Measurements from ENCODE around the gene SLC35F4. TPM values are rescaled to one million over a fixed set of nuclear protein-coding genes. Genes with fewer than 3 reads are reported as not detected.
"Not testable (repeated sequence)": the region's sequence is repeated elsewhere in the genome, so short reads cannot be mapped to it uniquely, and the experiment has no call there.

Gene SLC35F4
- total RNA-seq, 2 donors from 2014 or later = not detected

GRCh38 chr14:57870686-57871457, 5.0 kb upstream of the SLC35F4 start:
- H3K4me1 Mint-ChIP-seq (ENCODE audit: low read depth) = no peaks in the 10 kb centered on the region
- no peaks in the 10 kb centered on the region for H3K27me3 Mint-ChIP-seq (ENCODE audit: low read depth)
- no peaks in the 10 kb centered on the region for H3K9me3 Mint-ChIP-seq
- no peak overlapping the region for H3K4me3 Mint-ChIP-seq
- no peak for DNase-seq
- H3K36me3 Mint-ChIP-seq (ENCODE audit: insufficient read depth in 2 of 2) = no peaks in the 10 kb centered on the region
- H3K27ac Mint-ChIP-seq = no peak overlapping the region
- ATAC-seq (replicated peaks in 1 of 2) = no peak

- Mint-ChIP-seq H3K4me1 (ENCODE audit: low read depth) (no peaks in the 10 kb centered on the region), H3K9me3 (no peaks in the 10 kb centered on the region), H3K27me3 (ENCODE audit: low read depth) (no peaks in the 10 kb centered on the region), H3K27ac (no peak overlapping the region), H3K4me3 (no peak overlapping the region), H3K36me3 (ENCODE audit: insufficient read depth in 2 of 2) (no peaks in the 10 kb centered on the region)
- DNase-seq = no peak
- ATAC-seq (replicated peaks in 1 of 2) = no peak
These were observed 3.7 kb upstream of the SLC35F4 start for GRCh38 chr14:57869617-57870016.

- Mint-ChIP-seq H3K9me3 (no peaks in the 10 kb centered on the region), H3K4me1 (ENCODE audit: low read depth) (no peaks in the 10 kb centered on the region), H3K27ac (no peak overlapping the region), H3K27me3 (ENCODE audit: low read depth) (no peaks in the 10 kb centered on the region), H3K4me3 (no peak overlapping the region), H3K36me3 (ENCODE audit: insufficient read depth in 2 of 2) (no peaks in the 10 kb centered on the region)
- DNase-seq (no peak), ATAC-seq (replicated peaks in 1 of 2) (no peak)
These were observed 360 bp upstream of the SLC35F4 start for GRCh38 chr14:57866199-57866705.

- Mint-ChIP-seq H3K4me3 (no peak overlapping the region), H3K27ac (no peak overlapping the region), H3K36me3 (ENCODE audit: insufficient read depth in 2 of 2) (no peaks in the 10 kb centered on the region), H3K27me3 (ENCODE audit: low read depth) (no peaks in the 10 kb centered on the region), H3K9me3 (no peaks in the 10 kb centered on the region), H3K4me1 (ENCODE audit: low read depth) (no peaks in the 10 kb centered on the region)
- no peak for ATAC-seq (replicated peaks in 1 of 2)
- no peak for DNase-seq
These were observed 858 bp downstream of the SLC35F4 start for GRCh38 chr14:57865066-57865402.

GRCh38 chr14:57864659-57865058, 1.2 kb downstream of the SLC35F4 start:
- DNase-seq (no peak), ATAC-seq (replicated peaks in 1 of 2) (no peak)
- H3K27me3 Mint-ChIP-seq (ENCODE audit: low read depth) = no peaks in the 10 kb centered on the region

GRCh38 chr14:57863471-57863870, 2.4 kb downstream of the SLC35F4 start:
- H3K4me1 Mint-ChIP-seq (ENCODE audit: low read depth) = no peaks in the 10 kb centered on the region
- H3K27me3 Mint-ChIP-seq (ENCODE audit: low read depth) = no peaks in the 10 kb centered on the region
- no peaks in the 10 kb centered on the region for H3K9me3 Mint-ChIP-seq
- ATAC-seq (replicated peaks in 1 of 2) (no peak), DNase-seq (no peak)
- H3K4me3 Mint-ChIP-seq = no peak overlapping the region
- H3K36me3 Mint-ChIP-seq (ENCODE audit: insufficient read depth in 2 of 2) = no peaks in the 10 kb centered on the region
- H3K27ac Mint-ChIP-seq = no peak overlapping the region

More at GRCh38 chr14:57864659-57865058, 1.2 kb downstream of the SLC35F4 start:
- Mint-ChIP-seq H3K4me3 (no peak overlapping the region), H3K27ac (no peak overlapping the region), H3K9me3 (no peaks in the 10 kb centered on the region), H3K4me1 (ENCODE audit: low read depth) (no peaks in the 10 kb centered on the region), H3K36me3 (ENCODE audit: insufficient read depth in 2 of 2) (no peaks in the 10 kb centered on the region)

- not testable (repeated sequence) for H3K4me3 Mint-ChIP-seq; DNase-seq; H3K27me3 Mint-ChIP-seq (ENCODE audit: low read depth); H3K36me3 Mint-ChIP-seq (ENCODE audit: insufficient read depth in 2 of 2); ATAC-seq (replicated peaks in 1 of 2); H3K9me3 Mint-ChIP-seq; H3K27ac Mint-ChIP-seq; H3K4me1 Mint-ChIP-seq (ENCODE audit: low read depth)
These were observed 10.2 kb downstream of the SLC35F4 start for GRCh38 chr14:57855666-57856065.

GRCh38 chr14:57854571-57854970, 11.3 kb downstream of the SLC35F4 start:
- H3K4me1 Mint-ChIP-seq (ENCODE audit: low read depth) = no peaks in the 10 kb centered on the region
- no peak overlapping the region for H3K27ac Mint-ChIP-seq
- H3K9me3 Mint-ChIP-seq = peaks cover 2 to 3% of the 10 kb centered on the region in 2 donors
- ATAC-seq (replicated peaks in 1 of 2) (no peak), DNase-seq (no peak)
- H3K4me3 Mint-ChIP-seq = no peak overlapping the region
- H3K27me3 Mint-ChIP-seq (ENCODE audit: low read depth) = no peaks in the 10 kb centered on the region
- no peaks in the 10 kb centered on the region for H3K36me3 Mint-ChIP-seq (ENCODE audit: insufficient read depth in 2 of 2)

GRCh38 chr14:57851354-57851753, 14.5 kb downstream of the SLC35F4 start:
- Mint-ChIP-seq H3K27ac (no peak overlapping the region), H3K27me3 (ENCODE audit: low read depth) (peaks cover 4% of the 10 kb centered on the region), H3K9me3 (peaks cover 0 to 3% of the 10 kb centered on the region in 2 donors), H3K36me3 (ENCODE audit: insufficient read depth in 2 of 2) (no peaks in the 10 kb centered on the region), H3K4me1 (ENCODE audit: low read depth) (no peaks in the 10 kb centered on the region), H3K4me3 (no peak overlapping the region)
- DNase-seq (no peak), ATAC-seq (replicated peaks in 1 of 2) (no peak)

- no peak overlapping the region for H3K4me3 Mint-ChIP-seq
- H3K27ac Mint-ChIP-seq = no peak overlapping the region
- DNase-seq (no peak), ATAC-seq (replicated peaks in 1 of 2) (no peak)
- H3K9me3 Mint-ChIP-seq = no peaks in the 10 kb centered on the region
- H3K36me3 Mint-ChIP-seq (ENCODE audit: insufficient read depth in 2 of 2) = no peaks in the 10 kb centered on the region
- no peaks in the 10 kb centered on the region for H3K4me1 Mint-ChIP-seq (ENCODE audit: low read depth)
- H3K27me3 Mint-ChIP-seq (ENCODE audit: low read depth) = peaks cover 4% of the 10 kb centered on the region
These were observed 17.1 kb downstream of the SLC35F4 start for GRCh38 chr14:57848786-57849185.

- ATAC-seq (replicated peaks in 1 of 2) (no peak), DNase-seq (no peak)
- Mint-ChIP-seq H3K4me3 (no peak overlapping the region), H3K27ac (no peak overlapping the region), H3K9me3 (no peaks in the 10 kb centered on the region), H3K36me3 (ENCODE audit: insufficient read depth in 2 of 2) (no peaks in the 10 kb centered on the region), H3K27me3 (ENCODE audit: low read depth) (peaks cover 4% of the 10 kb centered on the region), H3K4me1 (ENCODE audit: low read depth) (no peaks in the 10 kb centered on the region)
These were observed 17.5 kb downstream of the SLC35F4 start for GRCh38 chr14:57848353-57848752.

GRCh38 chr14:57847706-57848105, 18.2 kb downstream of the SLC35F4 start:
- Mint-ChIP-seq H3K9me3 (no peaks in the 10 kb centered on the region), H3K36me3 (ENCODE audit: insufficient read depth in 2 of 2) (no peaks in the 10 kb centered on the region), H3K4me3 (no peak overlapping the region), H3K27ac (no peak overlapping the region), H3K27me3 (ENCODE audit: low read depth) (peaks cover 4% of the 10 kb centered on the region), H3K4me1 (ENCODE audit: low read depth) (no peaks in the 10 kb centered on the region)
- ATAC-seq (replicated peaks in 1 of 2) (no peak), DNase-seq (no peak)

GRCh38 chr14:57847096-57847495, 18.8 kb downstream of the SLC35F4 start:
- H3K27me3 Mint-ChIP-seq (ENCODE audit: low read depth) = peaks cover 4% of the 10 kb centered on the region
- H3K27ac Mint-ChIP-seq = no peak overlapping the region
- H3K4me3 Mint-ChIP-seq = no peak overlapping the region

GRCh38 chr14:57846596-57846995, 19.3 kb downstream of the SLC35F4 start:
- no peak overlapping the region for H3K4me3 Mint-ChIP-seq
- no peak overlapping the region for H3K27ac Mint-ChIP-seq
- no peaks in the 10 kb centered on the region for H3K9me3 Mint-ChIP-seq
- no peak for DNase-seq
- no peaks in the 10 kb centered on the region for H3K36me3 Mint-ChIP-seq (ENCODE audit: insufficient read depth in 2 of 2)
- H3K27me3 Mint-ChIP-seq (ENCODE audit: low read depth) = peaks cover 4% of the 10 kb centered on the region
- no peaks in the 10 kb centered on the region for H3K4me1 Mint-ChIP-seq (ENCODE audit: low read depth)
- ATAC-seq (replicated peaks in 1 of 2) = no peak

More at GRCh38 chr14:57847096-57847495, 18.8 kb downstream of the SLC35F4 start:
- Mint-ChIP-seq H3K4me1 (ENCODE audit: low read depth) (no peaks in the 10 kb centered on the region), H3K36me3 (ENCODE audit: insufficient read depth in 2 of 2) (no peaks in the 10 kb centered on the region), H3K9me3 (no peaks in the 10 kb centered on the region)
- DNase-seq (no peak), ATAC-seq (replicated peaks in 1 of 2) (no peak)
